Skeletal muscle cell (primary cell): ENCODE results near the gene TUBA4B.

Experiments used
- DNase-seq: peaks from one replicate; pipeline ENCODE4 v3.0.0-alpha.2; 2010; ENCODE audit warnings: low read depth
- H3K4me3 ChIP-seq: 2 replicates; pipeline ENCODE4 v1.5.1; 2011; ENCODE audit warnings: low read depth, mild to moderate bottlenecking, control low read depth, low read length, moderate library complexity

The TUBA4B gene

GRCh38 chr2:219252900-219253752 lies at the start of gene TUBA4B:
TUBA4B (plus strand) TSS chr2:219253243; CDS start chr2:219253408, 165 bp downstream.
- DNase-seq = no peak
- H3K4me3 ChIP-seq = peak within 1 kb of the TSS; percentile 58

GRCh38 chr2:219204425-219205164 lies 48.4 kb upstream of the TUBA4B start:
- no peak overlapping the region for H3K4me3 ChIP-seq
- DNase-seq = no peak

GRCh38 chr2:219205165-219205538 lies 47.9 kb upstream of the TUBA4B start:
- DNase-seq = no peak
- no peak overlapping the region for H3K4me3 ChIP-seq

GRCh38 chr2:219205981-219206327 lies 47.1 kb upstream of the TUBA4B start:
- no peak for DNase-seq
- peak overlapping the region; percentile 64 for H3K4me3 ChIP-seq

GRCh38 chr2:219206328-219207133 lies 46.5 kb upstream of the TUBA4B start, which contains the start of gene ZFAND2B:
ZFAND2B (plus strand) TSS chr2:219206782; CDS start chr2:219206988, 206 bp downstream.
- H3K4me3 ChIP-seq = peak within 1 kb of the TSS; percentile 64
- peak; percentile 67 for DNase-seq

GRCh38 chr2:219207134-219207883 lies 45.7 kb upstream of the TUBA4B start:
- H3K4me3 ChIP-seq = peak overlapping the region; percentile 64

GRCh38 chr2:219207884-219208740 lies 44.9 kb upstream of the TUBA4B start:
- no peak for DNase-seq
- peak overlapping the region; percentile 64 for H3K4me3 ChIP-seq

More at GRCh38 chr2:219207134-219207883, 45.7 kb upstream of the TUBA4B start:
- DNase-seq = no peak

GRCh38 chr2:219209236-219210195 lies 43.5 kb upstream of the TUBA4B start:
- no peak for DNase-seq
- H3K4me3 ChIP-seq = no peak overlapping the region

GRCh38 chr2:219210196-219210885 lies 42.7 kb upstream of the TUBA4B start:
- no peak for DNase-seq
- no peak overlapping the region for H3K4me3 ChIP-seq

- H3K4me3 ChIP-seq = no peak overlapping the region
- no peak for DNase-seq
Observed at GRCh38 chr2:219210886-219211362, 42.1 kb upstream of the TUBA4B start.

GRCh38 chr2:219213026-219213415 lies 40.0 kb upstream of the TUBA4B start:
- no peak overlapping the region for H3K4me3 ChIP-seq
- no peak for DNase-seq

- DNase-seq = no peak
Observed at GRCh38 chr2:219213486-219214071, 39.5 kb upstream of the TUBA4B start.

GRCh38 chr2:219214141-219214540 lies 38.9 kb upstream of the TUBA4B start:
- no peak for DNase-seq
- H3K4me3 ChIP-seq = no peak overlapping the region

More at GRCh38 chr2:219213486-219214071, 39.5 kb upstream of the TUBA4B start:
- no peak overlapping the region for H3K4me3 ChIP-seq

GRCh38 chr2:219214786-219215185 lies 38.3 kb upstream of the TUBA4B start:
- no peak for DNase-seq
- no peak overlapping the region for H3K4me3 ChIP-seq

GRCh38 chr2:219215871-219216534 lies 37.0 kb upstream of the TUBA4B start:
- H3K4me3 ChIP-seq = no peak overlapping the region
- DNase-seq = no peak

- DNase-seq = no peak
- no peak overlapping the region for H3K4me3 ChIP-seq
Observed at GRCh38 chr2:219216535-219216915, 36.5 kb upstream of the TUBA4B start.
